ENCODE data around the gene TLE7.

GRCh38 chr16:71440669-71441347 lies 1.0 kb downstream of the TLE7 start:
- TF ChIP-seq TAF1 (IDR thresholded peaks at IDR 0.05; ENCODE audit: borderline replicate concordance, low read depth, low read length) (no peak), CTCF (IDR thresholded peaks at IDR 0.05) (peak; percentile 25; the same call in 1 of the 2 replicates), SIN3A (IDR thresholded peaks at IDR 0.05; ENCODE audit: borderline replicate concordance, low read depth, low read length) (no peak), RFX5 (IDR thresholded peaks at IDR 0.05; ENCODE audit: low read length) (no peak), RAD21 (IDR thresholded peaks at IDR 0.05; ENCODE audit: low read length) (no peak), TEAD4 (IDR thresholded peaks at IDR 0.05; ENCODE audit: borderline replicate concordance, insufficient read depth) (no peak), EP300 (IDR thresholded peaks at IDR 0.05; ENCODE audit: borderline replicate concordance in 1 of 2, low read depth in 1 of 2, low read length in 1 of 2) (no peak), MAX (IDR thresholded peaks at IDR 0.05; ENCODE audit: low read depth) (no peak), PBX3 (IDR thresholded peaks at IDR 0.05) (no peak), POLR2AphosphoS5 (IDR thresholded peaks at IDR 0.05; ENCODE audit: low read depth, low read length) (no peak), YY1 (IDR thresholded peaks at IDR 0.05; ENCODE audit: low read depth) (no peak)

Measured in SK-N-SH (cell line).